HG03442 (cell line): ENCODE results near the gene CFAP161.
"Not testable (repeated sequence)": the region's sequence is repeated elsewhere in the genome, so short reads cannot be mapped to it uniquely, and the experiment has no call there.

ENCODE experiments used
- ATAC-seq: cut with Tn5 transposase; IDR thresholded peaks from one replicate; pipeline ENCODE4 v1.9.1; 2021; ENCODE audit warnings: mild to moderate bottlenecking, moderate library complexity; ENCODE audit not compliant: unreplicated experiment

Gene CFAP161

DNA sequence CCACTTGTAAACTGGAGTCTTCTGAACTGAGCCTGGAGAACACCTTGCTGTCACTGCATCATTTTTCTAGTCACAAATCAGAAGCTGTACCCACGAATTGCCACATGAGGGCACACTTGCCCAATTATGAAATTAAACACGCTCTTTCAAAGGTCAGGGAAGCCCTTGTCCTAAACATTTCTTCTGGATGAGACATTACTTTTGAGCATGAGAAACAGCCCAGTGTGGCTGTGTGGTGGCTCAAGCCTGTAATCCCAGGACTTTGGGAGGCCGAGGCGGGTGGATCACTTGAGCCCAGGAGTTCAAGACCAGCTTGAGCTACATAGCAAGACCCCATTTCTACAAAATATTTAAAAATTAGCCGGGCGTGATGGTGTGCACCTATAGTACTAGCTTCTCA, 27.5 kb upstream of the CFAP161 start:
- ATAC-seq = no peak

DNA sequence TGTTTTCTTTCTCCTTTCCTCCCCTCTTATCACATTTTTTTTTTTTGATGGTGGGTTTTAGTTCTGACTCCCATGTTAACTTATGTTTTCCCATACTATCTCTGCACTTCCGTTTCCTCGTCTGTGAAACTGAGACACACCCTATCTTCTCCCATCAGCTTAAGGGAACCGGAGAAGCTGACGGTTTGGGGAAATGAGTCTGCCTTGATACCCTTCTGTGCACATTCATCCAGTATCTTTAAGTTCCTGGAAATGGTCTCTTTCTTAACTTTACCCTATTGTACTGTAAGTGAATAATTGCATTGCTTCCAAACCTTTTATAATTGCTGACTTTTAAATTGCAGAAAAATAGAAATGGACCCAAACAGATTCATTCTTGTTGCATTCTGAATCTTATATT, 26.2 kb upstream of the CFAP161 start:
- ATAC-seq = no peak

DNA sequence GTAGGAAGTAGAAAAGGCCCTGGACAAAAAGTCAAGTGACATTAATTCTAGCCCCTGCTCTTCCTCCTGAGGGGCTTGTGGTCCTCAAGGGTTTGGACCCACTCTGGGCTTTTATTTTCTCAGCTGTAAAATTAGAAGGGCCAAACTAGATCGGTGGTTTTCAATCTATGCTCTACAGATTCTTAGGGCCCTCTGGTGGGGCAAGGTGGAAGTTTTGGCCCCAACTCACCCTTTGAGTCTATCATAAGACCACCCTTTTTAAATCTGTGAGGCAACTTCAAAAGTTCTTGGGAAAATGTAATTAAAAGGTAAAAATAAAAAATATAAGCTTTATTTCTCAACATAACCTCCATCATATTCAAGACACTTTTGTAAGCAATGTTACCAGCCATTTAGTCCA, 25.6 kb upstream of the CFAP161 start:
- ATAC-seq = no peak

DNA sequence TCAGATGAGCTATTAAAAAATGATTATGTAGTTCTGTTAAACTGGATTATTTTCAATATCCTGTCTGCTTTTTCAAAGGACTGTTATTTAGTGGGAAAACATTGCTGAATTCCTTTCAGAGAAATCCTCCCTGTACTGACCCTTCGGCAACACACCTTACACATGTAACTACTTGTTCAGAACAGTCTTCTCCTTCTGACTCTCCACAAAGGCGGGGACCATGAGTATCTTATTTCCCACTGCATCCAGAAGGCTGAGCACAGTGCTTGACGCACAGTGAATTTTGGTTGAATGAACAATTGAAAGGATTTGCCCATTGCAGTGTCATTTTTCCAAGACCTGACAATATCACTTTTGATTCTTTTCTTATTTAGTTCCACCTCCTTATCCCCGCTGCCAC, 23.1 kb upstream of the CFAP161 start:
- peak; percentile 8 for ATAC-seq

DNA sequence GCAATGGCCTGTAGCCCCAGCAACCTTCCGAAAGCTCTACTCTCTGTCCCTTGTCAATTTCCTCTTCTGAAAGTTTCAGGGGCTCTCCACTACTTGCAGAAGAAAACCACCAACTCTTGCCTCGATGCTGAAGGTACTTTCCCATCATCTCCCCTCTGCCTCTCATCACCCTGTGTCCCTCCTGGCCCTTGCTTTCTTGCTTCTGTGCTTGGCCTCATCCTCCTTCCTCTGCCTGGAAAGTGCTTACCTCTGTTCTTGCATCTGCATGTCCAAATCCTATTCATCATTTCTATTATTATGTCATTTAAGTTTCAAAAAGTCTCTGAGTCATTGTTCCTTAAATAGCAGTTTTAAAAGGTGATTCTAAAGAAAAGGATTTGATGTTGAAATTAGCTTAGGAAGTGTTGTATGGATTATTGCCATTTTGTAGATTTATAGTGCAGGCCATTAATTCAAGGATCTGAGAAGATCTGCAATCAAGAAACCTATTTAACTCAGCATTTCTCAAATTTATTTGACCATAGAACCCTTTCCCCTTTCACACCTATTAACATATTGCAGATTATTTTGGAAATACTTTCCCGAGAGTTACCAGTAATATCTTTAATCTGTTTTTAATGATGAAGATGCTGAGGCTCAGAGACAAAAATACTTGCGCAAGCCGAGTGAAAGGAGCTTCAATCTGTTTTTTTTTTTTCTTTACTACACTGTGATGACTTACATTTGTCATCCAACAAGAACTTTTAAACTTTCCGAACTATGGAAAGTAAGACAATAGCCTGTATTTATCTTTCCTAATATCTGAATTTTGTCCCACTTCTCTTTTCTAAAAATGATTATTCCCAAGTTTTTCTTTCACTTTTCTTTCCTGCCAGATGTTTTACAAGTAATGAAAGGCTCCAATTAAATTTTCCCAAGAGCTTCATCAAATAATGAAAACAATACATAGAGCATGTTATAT, 22.3 kb upstream of the CFAP161 start:
- ATAC-seq = peak; percentile 83

DNA sequence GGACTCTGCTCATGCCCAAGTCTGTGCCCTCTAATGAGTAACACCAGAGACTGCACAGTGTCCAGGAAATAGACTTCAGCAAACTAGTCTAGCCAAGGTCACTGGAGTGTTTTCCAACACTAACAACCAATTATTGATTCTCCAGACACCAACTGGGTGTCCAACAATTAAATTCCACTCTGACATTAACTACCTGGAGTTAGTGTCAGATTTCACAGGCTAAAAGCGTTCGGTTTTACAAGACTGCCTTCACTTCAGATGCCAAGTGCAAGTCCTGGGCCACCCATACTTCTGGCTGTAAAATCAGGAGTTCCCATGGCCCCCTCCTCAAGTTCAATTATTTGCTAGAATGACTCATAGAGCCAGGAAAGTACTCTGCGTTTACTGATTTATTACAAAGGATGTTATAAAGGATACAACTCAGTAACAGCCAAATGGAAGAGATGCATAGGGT, 20.8 kb upstream of the CFAP161 start:
- ATAC-seq = no peak

DNA sequence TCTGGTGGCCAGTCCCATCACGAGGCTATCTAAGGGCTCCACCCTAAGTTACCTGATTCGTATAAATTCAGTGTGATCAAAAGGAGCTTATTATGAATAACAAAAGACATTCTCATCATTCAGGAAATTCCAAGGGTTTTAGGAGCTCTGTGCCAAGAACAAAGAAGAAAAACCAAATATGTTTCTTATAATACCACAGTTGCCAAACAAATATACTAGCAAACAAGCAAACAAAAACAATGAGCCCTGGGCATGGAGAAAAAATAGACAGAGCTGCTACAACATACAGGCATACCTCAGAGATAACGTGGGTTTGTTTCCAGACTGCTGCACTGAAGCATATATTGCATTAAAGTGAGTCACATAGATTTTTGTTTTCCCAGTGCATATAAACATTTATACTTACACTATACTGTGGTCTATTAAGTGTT, 20.2 kb upstream of the CFAP161 start:
- ATAC-seq = no peak

DNA sequence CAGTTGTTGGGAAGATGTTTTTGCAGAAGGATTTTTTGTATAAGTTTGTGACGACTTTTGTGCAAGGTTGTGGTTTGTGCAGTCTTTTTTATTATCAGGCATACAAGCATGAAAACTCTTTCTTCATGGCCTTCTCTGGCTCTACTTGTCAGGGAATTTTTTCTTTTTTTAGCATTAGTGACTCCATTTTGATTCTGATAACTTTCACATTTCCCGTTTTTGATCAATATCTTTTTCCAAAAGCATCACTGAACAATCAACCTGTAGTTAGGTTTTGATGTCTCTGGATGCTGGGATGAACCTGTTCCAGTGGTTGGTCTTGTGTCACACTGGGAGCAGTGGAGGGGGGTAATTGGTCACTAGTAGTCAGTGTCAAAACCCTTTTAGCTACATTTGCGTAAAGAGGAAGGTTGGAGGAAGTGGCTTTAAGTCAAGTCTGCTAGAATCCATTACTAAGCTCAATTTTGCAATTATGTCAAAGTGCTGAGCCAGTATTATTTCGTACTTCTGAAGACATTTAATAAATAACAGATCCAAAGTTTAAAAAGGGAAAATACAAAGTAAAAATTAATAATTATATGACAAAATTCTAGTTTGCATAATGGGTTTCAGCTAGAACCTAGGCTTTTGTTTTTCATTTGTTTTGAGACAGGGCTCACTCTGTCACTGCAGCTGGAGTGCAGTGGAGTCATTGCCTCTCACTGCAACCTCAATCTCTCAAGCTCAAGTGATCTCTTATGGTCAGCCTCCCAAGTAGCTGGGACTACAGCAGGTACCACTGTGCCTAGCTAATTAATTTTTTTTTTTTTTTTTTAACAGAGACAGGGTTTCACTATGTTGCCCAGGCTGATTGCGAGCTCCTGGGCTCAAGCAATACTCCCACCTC, 18.8 kb upstream of the CFAP161 start:
- no peak for ATAC-seq

DNA sequence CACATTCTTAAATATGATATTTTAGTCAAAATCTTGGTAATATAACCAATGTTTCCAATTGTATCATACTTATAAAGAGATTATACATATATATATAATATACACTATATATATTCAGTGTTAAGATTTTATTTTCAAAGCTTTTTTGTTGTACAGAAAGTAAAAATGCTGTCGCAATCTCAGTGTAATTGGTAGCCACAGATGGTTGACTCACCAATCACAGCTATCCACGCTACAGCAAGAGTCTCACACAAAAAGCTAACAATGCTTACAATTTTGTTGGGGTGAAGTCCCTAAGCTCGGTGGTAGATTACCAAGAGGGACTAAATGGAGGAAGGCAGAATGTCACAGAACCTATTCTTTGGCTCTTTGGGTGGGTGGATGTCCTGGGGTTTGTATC, 16.9 kb upstream of the CFAP161 start:
- no peak for ATAC-seq

DNA sequence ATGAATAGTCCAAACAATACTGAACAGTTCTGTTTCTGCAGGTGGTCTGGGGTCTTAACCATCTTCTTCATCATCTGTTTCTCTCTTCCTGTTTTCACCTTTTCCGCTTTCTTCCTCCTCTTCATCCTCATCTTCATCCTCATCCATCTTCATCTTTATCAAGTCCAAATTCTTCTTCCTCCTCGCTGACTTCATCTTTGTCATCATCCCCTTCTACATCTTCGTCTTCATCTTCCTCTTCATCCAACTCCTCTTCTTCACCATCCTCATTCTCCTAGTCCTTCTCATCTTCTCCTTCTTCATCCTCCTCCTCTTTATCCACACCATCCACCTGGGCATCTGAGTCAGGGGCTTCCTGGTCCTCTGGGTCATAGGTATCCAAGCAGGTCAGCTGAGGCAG, 16.5 kb upstream of the CFAP161 start:
- ATAC-seq = no peak

DNA sequence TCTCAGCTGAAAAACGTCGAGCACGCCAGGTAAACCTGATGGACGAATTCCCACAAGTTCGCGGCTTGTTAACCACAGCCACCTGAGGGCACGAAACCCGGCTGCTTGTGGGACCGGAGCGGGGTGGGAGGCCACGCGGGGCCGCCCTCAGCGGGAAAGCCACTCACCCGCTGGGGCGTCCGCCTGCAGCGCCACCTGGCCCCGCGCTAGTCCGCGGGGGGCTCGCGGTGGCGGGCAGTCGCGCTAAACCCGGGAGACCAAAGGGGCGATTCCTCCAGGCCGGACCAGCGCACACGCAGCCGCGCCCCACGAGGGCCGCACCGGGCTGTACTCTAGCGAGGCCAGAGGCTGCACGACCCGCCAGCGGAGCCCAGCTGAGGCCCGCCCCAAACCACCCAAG, 15.7 kb upstream of the CFAP161 start:
- no peak for ATAC-seq

DNA sequence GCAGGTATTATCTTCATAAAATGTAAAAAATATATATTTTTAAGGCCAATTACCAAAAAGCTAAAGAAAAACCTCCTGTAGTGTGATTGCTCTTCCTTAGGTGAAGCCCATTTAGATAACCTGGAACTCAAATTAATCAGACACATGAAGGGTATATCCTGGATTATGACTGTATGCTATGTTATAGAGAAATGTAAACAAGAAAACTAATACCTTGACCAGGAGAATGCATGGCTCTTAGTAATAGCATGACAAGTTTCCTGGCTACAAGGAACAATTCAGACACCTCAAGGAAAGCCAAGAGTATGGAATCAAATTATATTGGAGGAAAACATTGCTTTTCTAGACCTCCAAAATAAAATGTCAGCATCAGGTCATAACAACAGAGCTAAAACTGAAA, 14.0 kb upstream of the CFAP161 start:
- ATAC-seq = no peak

DNA sequence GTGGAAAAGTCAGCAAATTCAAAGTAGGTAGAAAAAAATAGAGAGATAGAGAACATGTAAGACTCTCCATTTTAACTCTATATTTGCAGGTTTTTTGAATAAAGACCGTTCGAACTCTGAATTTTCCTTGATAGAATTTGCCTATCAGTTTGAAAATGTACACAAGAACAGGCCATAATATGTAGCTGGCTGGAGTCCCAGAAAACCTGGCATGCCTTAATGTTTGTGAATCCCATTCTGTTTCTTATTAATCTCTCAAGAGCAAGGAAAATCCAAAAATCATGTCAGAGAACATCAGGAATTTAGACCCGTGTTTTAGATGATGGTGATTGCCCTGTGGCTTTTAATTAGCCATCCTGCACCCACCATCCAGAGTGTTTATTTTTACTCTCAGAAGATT, 7.2 kb upstream of the CFAP161 start:
- no peak for ATAC-seq

DNA sequence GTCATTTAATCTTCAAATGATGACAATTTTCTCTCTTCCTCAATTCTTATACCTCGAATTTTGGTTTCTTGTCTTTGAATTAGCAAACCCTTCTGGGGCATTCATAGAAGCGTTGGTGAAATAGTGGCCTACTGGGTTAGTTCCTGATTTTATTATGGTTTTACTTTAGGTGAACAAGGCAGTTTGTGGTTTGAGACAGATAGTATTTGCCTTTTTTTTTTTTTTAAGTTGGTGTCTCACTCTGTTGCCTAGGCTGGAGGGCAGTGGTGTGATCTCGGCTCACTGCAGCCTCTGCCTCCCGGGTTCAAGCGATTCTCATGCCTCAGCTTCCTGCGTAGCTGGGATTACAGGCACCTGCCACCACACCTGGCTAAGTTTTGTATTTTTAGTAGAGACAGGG, 7.4 kb downstream of the CFAP161 start:
- not testable (repeated sequence) for ATAC-seq

DNA sequence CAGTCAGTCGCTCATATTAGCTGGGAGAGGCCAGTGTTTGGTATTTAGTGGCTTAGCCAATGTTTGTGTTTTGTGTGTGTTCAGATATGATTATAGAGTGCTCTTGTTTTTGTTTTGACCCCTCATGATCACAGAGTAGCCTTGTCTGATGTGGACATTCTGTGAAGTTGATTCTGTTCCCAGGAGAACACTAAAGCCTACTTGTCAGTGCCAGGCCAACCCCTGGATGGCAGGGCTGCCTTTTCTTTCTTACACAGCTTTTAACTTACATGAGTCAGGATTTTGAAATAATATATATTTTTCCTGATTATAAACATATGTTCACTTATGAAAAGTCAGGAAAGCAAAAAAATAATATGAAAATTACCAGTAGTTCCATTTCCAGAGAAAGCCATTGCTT, 11.9 kb downstream of the CFAP161 start:
- no peak for ATAC-seq

DNA sequence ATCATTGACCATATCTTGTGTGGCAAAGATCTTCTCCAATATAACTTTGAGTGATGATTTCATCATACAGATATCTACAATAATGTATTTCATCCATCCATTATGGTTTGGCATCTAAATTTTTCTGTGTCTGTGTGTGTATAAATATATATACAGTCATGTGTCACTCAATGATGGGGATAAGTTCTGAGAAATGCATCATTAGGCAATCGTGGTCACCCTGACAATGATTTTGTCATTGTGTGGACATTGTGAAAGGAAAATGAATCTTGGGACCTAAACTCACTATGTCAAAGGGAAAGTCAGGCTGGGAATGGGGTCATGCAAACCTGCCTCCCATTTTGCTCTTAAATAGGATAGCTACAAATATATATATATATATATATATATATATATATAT, 12.4 kb downstream of the CFAP161 start:
- ATAC-seq = no peak

DNA sequence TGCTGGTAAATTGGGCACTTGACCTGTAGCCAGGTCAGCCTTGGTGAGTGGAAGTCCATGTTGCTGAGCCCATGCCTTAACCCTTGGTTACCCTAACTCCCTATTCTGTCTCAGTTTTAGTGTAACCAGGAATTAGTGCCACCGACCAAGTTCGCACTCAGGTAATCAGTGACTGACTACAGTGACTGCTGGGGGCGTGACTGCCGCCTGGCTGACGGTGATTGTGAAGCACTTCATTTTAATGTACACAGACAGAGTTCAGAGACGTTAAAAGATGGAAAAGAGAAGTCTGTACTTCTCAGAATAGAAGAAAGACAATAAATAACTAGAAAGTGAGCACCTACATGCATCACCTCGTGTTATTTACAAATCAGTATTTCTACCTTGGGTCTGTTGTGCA, 17.3 kb downstream of the CFAP161 start:
- no peak for ATAC-seq

DNA sequence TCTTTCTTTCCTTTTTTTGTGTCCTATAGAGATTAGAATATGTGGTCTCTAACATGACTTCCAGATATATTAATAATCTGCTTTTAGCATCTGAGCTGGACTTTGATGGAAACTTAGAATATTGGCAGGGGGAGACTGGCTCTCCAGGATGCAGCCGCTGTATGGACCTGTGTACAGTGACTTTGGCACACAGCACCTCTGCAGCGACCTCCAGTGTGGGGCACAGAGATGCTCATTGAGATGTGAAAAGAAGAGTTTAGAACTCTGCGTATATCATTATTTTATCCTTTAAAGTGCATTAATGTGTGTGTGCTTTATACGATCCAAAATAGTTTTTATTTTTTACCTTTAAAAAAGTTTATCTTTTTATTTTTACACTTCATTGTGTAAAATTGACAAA, 18.3 kb downstream of the CFAP161 start:
- ATAC-seq = no peak

DNA sequence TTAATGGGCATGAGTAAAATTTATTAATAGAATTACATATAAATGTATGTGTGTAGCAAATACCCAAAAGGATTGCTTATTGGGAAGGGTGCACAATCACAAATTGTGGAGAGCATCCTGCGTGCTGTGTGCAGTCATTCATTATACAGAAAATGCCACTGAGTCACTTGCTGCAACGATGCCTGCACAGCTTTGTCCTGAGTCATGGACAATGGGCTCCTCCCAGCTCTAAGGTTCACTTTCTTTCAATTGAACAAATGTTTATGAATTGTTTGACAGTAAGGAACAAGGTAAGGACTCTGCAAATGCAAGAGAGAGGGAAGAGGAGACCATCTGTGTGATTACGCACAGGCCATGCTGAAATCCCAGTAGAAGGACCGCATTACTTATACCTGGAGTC, 18.7 kb downstream of the CFAP161 start:
- ATAC-seq = no peak

DNA sequence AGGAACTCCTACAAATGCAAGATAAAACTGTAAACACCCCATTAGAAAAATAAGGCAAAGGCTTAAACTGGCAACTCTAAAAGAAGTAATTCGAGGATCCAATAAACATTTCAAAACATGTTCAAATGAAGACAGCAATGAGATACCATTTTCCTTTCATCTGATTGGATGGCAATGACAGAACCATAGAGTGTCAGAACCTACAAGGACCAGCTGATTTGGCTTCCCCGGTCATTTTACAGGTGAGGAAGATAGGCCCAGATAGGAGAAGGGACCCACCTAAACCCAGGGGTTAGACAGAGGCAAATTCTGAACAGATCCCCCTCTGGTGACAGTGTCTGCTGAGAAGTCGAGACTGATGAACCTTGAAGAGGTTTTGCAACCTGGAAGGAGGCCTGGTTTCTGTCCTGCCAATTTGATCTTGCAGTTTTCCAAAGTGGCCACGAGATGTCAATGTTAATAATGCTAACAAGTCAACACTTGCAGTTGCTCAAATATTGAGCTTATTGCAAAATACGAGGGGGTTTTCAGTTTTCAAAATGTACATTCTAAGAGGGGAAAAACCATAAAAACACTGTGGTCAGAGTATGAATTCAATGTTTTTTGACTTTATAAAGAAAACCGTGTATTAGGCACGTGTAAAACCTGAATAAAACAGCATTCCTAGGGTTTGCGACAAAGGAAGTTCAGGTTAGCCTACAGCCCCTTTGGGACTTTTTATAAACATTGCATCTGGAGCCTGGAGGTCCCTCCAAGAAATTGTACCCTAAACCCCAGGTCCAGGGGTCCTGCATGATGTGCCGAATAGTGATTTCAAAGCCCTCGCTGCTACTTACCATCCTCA, 21.5 kb downstream of the CFAP161 start:
- no peak for ATAC-seq

DNA sequence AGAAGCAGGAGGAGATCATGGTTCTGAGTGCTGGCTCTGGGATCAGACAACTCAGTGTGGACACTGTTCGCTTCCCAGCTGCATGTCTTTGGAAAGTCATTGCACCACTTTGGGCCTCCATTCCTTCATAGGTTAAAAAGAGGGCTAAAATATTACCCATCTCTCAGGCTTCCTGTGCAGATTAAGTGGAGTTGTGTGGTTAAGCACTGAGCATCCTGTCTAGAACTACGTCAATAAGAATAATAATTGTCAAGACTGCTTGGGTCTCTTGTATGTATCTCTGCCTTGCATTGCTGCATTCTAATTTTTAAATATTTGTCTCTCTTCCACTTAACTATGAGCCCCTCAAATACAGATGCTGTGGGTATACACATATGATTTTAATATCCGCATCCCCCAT, 22.3 kb downstream of the CFAP161 start:
- no peak for ATAC-seq
